Tibial artery (tissue), 4 donors: ENCODE measurements around the gene KIF23.

Experiments used
- DNase-seq, 2 donors: peaks; one replicate each; pipeline ENCODE4 v3.0.0-alpha.2; 2019
- H3K27ac ChIP-seq, 2 donors: fragments of 200-600 bp; sonication (generic) in 1 of 2; 1 replicate in 1 of 2; 2 replicates in 1 of 2; pipeline ENCODE4 v1.5.1; 2018 to 2019; ENCODE audit warnings: mild to moderate bottlenecking in 1 of 2
- H3K27me3 ChIP-seq, 2 donors: fragments of 200-600 bp; sonication (generic) in 1 of 2; one replicate each; pipeline versions ENCODE4 v1.5.1 to v1.6.0; 2016 to 2019
- H3K36me3 ChIP-seq, 3 donors: fragments of 200-600 bp; sonication (generic) in 2 of 3; one replicate each; pipeline ENCODE4 v1.5.1; 2016 to 2019; ENCODE audit warnings: mild to moderate bottlenecking in 2 of 3
- H3K4me1 ChIP-seq, 4 donors: fragments of 200-600 bp; sonication (generic) in 2 of 4; 1 replicate in 3 of 4; 2 replicates in 1 of 4; pipeline ENCODE4 v1.5.1; 2016 to 2019
- H3K4me3 ChIP-seq, 2 donors: fragments of 200-600 bp; sonication (generic) in 1 of 2; 1 replicate in 1 of 2; 2 replicates in 1 of 2; pipeline ENCODE4 v1.5.1; 2018 to 2019; ENCODE audit warnings: mild to moderate bottlenecking in 2 of 2
- H3K9me3 ChIP-seq, 3 donors: fragments of 200-600 bp; sonication (generic) in 1 of 3; one replicate each; pipeline ENCODE4 v1.5.1; 2016 to 2019
- intact Hi-C: fragments of 100-400 bp; cut with DNase I; formaldehyde crosslinking; loops from one replicate; pipeline ENCODE4 v1.15.0; 2023; ENCODE audit warnings: low total_unique reads
- TF ChIP-seq, protein P1 (sequence below), 2 experiments: fragments of 200-600 bp in 1 of 2; fragments of 450-650 bp in 1 of 2; IDR thresholded peaks; one replicate each; pipeline ENCODE4 v1.5.1; 2017 to 2019; ENCODE audit warnings: antibody characterized with exemption in 2 of 2, mild to moderate bottlenecking in 1 of 2, moderate library complexity in 1 of 2

Gene KIF23

DNA sequence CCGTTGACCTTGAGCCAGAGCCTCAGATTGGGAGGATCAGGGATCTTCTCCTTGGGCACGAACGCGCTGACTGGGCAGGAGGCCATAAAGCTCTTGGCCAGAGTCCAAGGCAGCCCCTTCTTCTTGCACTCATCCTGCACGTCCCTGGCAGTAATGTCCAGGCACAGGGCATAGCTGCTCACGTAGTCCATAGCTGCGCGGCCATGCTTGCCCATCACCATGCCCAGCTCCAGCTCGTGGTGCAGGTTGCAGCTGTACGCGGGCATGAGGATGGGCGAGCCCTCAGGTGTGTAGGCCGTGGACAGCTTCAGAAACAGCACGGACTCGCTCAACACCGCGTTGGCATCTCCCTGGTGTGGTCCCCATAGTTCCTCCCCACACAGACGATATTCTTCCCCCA is 20.5 kb downstream of the KIF23 start:
- TF ChIP-seq, protein P1, sequence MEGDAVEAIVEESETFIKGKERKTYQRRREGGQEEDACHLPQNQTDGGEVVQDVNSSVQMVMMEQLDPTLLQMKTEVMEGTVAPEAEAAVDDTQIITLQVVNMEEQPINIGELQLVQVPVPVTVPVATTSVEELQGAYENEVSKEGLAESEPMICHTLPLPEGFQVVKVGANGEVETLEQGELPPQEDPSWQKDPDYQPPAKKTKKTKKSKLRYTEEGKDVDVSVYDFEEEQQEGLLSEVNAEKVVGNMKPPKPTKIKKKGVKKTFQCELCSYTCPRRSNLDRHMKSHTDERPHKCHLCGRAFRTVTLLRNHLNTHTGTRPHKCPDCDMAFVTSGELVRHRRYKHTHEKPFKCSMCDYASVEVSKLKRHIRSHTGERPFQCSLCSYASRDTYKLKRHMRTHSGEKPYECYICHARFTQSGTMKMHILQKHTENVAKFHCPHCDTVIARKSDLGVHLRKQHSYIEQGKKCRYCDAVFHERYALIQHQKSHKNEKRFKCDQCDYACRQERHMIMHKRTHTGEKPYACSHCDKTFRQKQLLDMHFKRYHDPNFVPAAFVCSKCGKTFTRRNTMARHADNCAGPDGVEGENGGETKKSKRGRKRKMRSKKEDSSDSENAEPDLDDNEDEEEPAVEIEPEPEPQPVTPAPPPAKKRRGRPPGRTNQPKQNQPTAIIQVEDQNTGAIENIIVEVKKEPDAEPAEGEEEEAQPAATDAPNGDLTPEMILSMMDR (IDR thresholded peaks at IDR 0.05) = no peak
- intact Hi-C loops = no loop called here
- peaks cover 0 to 19% (median 9%) of the 10 kb centered on the region in 3 donors for H3K36me3 ChIP-seq
- H3K27ac ChIP-seq = no peak overlapping the region
- DNase-seq = no peak
- H3K27me3 ChIP-seq = no peaks in the 10 kb centered on the region
- no peaks in the 10 kb centered on the region for H3K4me1 ChIP-seq
- H3K9me3 ChIP-seq = no peaks in the 10 kb centered on the region
- H3K4me3 ChIP-seq = no peak overlapping the region

DNA sequence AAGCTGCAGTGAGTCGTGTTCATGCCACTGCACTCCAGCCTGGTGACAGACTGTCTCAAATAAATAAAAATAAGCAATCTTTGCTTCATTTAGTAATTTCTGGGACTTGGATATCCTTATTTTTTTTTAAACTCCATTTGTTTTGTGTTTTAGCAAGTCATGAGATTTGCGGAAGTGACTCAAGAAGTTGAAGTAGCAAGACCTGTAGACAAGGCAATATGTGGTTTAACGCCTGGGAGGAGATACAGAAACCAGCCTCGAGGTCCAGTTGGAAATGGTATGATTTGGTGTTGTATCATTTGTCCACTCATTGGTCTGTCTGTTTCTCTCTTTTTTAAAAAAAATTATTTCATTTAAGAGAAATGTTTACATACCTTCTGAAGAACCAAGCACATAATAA is 21.8 kb downstream of the KIF23 start:
- H3K27me3 ChIP-seq = no peaks in the 10 kb centered on the region
- TF ChIP-seq, protein P1 (IDR thresholded peaks at IDR 0.05) = no peak
- DNase-seq = no peak
- peaks cover 0 to 19% (median 9%) of the 10 kb centered on the region in 3 donors for H3K36me3 ChIP-seq
- H3K27ac ChIP-seq = no peak overlapping the region
- H3K9me3 ChIP-seq = no peaks in the 10 kb centered on the region
- no peak overlapping the region for H3K4me3 ChIP-seq
- intact Hi-C loops = no loop called here
- H3K4me1 ChIP-seq = no peaks in the 10 kb centered on the region

DNA sequence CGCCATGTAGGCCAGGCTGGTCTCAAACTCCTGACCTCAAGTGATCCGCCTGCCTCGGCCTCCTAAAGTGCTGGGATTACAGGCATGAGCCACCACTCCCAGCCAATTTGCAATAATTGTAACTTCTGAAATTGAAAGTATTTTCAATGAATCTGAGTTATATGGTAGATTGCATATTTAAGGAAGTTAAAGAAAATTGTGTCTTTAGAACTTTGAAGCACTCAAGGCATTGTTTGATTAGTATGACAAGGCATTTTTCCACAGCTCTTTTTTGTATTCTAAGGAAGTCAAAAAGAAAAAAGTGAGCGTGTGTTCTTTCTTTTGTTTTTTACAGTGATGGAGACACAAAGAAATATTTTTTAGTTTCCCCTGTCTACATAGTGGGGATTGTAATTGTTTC is 22.8 kb downstream of the KIF23 start:
- H3K27me3 ChIP-seq = no peaks in the 10 kb centered on the region
- H3K36me3 ChIP-seq = peaks cover 0 to 19% (median 9%) of the 10 kb centered on the region in 3 donors
- H3K4me3 ChIP-seq = no peak overlapping the region
- intact Hi-C loops = no loop called here
- DNase-seq = no peak
- TF ChIP-seq, protein P1 (IDR thresholded peaks at IDR 0.05) = no peak
- no peak overlapping the region for H3K27ac ChIP-seq
- no peaks in the 10 kb centered on the region for H3K9me3 ChIP-seq
- no peaks in the 10 kb centered on the region for H3K4me1 ChIP-seq

DNA sequence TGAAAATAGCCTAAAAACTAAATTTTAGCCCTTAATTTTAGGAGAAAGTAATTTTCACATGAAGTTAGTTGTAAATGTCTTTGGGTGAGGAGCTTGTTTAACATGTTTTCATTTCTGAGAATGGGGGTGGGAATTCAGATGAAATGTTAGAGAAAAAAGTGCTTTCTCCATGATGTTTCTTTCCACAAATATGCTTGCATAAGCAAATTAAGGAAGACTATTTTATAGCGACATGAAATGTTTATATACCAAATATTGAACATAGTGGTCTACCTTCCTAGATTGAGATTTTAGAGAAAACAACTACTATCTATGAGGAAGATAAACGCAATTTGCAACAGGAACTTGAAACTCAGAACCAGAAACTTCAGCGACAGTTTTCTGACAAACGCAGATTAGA is 25.5 kb downstream of the KIF23 start:
- Histone ChIP-seq H3K9me3 (no peaks in the 10 kb centered on the region), H3K4me1 (no peaks in the 10 kb centered on the region), H3K27me3 (no peaks in the 10 kb centered on the region), H3K36me3 (peaks cover 0 to 19% (median 9%) of the 10 kb centered on the region in 3 donors), H3K27ac (no peak overlapping the region), H3K4me3 (no peak overlapping the region)
- no peak for DNase-seq
- TF ChIP-seq, protein P1 (IDR thresholded peaks at IDR 0.05) = no peak
- intact Hi-C loops = no loop called here

DNA sequence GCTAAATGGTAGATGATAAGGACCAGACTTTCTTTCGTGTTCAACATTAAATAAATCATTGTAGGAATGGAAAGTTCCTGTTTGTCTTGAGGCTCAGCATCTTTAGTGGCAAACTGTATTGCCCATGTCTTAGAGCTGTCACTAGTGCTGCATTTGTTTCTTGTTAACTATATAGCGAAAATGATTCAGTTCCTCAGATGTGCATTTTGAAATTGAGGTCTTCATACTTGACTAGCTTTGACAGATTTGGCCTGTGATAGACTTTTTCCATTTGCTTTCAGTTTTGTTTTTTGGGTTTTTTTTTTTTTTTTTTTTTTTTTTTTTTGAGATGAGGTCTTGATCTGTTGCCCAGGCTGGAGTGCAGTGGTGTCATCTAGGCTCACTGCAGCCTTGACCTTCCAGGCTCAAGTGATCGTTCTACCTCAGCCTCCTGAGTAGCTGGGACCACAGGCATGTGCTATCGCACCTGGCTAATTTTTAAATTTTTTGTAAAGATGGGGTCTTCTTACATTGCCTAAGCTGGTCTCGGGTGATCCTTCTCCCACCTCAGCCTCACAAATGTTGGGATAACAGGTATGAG is 29.0 kb downstream of the KIF23 start:
- H3K27ac ChIP-seq = no peak overlapping the region
- no peak overlapping the region for H3K4me3 ChIP-seq
- no peaks in the 10 kb centered on the region for H3K9me3 ChIP-seq
- peaks cover 0 to 14% (median 4%) of the 10 kb centered on the region in 3 donors for H3K36me3 ChIP-seq
- H3K27me3 ChIP-seq = no peaks in the 10 kb centered on the region
- DNase-seq = no peak
- intact Hi-C loops = no loop called here
- TF ChIP-seq, protein P1 (IDR thresholded peaks at IDR 0.05) = no peak
- H3K4me1 ChIP-seq = no peaks in the 10 kb centered on the region

DNA sequence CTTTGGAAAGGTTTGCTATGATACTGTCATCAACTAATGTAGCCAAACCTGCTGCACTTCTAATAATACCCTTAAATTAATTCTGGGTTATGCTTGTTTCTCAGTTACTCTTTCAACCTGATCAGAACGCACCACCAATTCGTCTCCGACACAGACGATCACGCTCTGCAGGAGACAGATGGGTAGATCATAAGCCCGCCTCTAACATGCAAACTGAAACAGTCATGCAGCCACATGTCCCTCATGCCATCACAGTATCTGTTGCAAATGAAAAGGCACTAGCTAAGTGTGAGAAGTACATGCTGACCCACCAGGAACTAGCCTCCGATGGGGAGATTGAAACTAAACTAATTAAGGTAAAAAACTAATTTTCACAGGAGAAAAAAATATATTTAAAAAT is 30.5 kb downstream of the KIF23 start:
- TF ChIP-seq, protein P1 (IDR thresholded peaks at IDR 0.05) = no peak
- no peaks in the 10 kb centered on the region for H3K9me3 ChIP-seq
- H3K27ac ChIP-seq = no peak overlapping the region
- no peak overlapping the region for H3K4me3 ChIP-seq
- no peaks in the 10 kb centered on the region for H3K27me3 ChIP-seq
- H3K4me1 ChIP-seq = no peaks in the 10 kb centered on the region
- DNase-seq = no peak
- intact Hi-C loops = no loop called here
- peaks cover 0 to 6% (median 4%) of the 10 kb centered on the region in 3 donors for H3K36me3 ChIP-seq
